ENCODE results near the gene KAT8. TPM values are rescaled to one million over a fixed set of nuclear protein-coding genes. Genes with fewer than 3 reads are reported as not detected.

KAT8 gene
- total and polyA plus RNA-seq, 2 of the 13 experiments (the other 11 are each of a cell fraction or from before 2014, with no cell fraction given): 79.0 to 84.2 TPM

DNA sequence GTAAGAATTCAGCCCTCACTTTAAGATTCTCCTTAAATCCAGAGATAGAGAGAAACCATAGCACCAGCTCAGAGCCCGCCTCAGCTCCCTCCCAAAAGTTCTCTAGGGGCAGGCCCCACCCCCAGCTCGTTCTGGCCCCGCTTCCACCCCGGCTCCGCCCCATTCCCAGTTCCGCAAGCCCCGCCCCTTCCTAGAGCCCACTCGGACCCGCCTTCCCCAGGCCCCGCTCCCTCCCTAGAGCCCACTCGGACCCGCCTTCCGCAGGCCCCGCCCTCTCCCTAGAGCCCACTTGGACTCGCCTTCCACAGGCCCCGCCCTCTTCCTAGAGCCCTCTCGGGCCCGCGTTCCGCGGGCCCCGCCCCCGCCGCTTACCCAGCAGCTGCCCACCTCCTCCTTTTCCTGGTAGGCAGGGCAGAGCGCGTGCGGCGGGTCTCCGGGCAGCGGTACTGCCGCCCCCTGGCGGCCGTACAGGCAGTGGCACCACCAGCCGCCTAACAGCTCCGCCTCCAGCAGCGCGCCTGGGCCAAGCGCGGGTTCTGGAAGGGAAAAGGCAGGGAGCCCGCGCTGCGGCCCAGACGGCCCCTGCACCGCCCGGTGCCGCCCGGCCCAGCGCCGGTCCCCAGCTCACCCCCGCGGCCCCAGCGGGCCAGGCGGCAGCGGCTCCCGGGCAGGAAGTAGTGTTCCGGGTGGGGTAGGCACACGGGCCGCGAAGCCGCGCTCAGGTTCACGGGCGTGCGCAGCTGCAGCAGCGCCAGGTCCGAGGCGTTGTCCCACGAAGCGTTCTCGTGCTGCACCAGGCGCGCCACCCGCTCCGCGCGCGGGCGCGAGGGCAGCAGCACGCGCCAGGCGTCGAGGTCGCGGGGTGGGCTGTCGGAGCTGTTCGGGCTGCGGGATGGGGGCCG is 24.9 kb downstream of the KAT8 start (continued):
- peak; percentile 28; the same call in 1 of the 2 replicates for TF ChIP-seq HMG20A (CRISPR knock-in tag; IDR thresholded peaks at IDR 0.05; ENCODE audit: borderline replicate concordance)
- TF ChIP-seq HOXA5 (CRISPR knock-in tag; IDR thresholded peaks at IDR 0.05): peak; percentile 56; the same call in 1 of the 2 replicates
- no peak for TF ChIP-seq IKZF1 (IDR thresholded peaks at IDR 0.05)
- no peak for TF ChIP-seq PCBP1 (IDR thresholded peaks at IDR 0.05; ENCODE audit: borderline replicate concordance, low read depth, low read length)
- TF ChIP-seq SALL1 (CRISPR knock-in tag; IDR thresholded peaks at IDR 0.05): peak; percentile 93
- peak; percentile 91 for TF ChIP-seq SAP130 (CRISPR knock-in tag; IDR thresholded peaks at IDR 0.05; ENCODE audit: low read depth)
- TF ChIP-seq CC2D1A (CRISPR knock-in tag; IDR thresholded peaks at IDR 0.05): no peak
- TF ChIP-seq ZFAT (CRISPR knock-in tag; conservative IDR thresholded peaks at IDR 0.05): no peak
- 0 out of 2 replicates have a peak, but pooled peaks have one; percentile 40 for TF ChIP-seq ZNF773 (CRISPR knock-in tag; IDR thresholded peaks at IDR 0.05; ENCODE audit: borderline replicate concordance)
- TF ChIP-seq PAF1 (CRISPR knock-in tag; IDR thresholded peaks at IDR 0.05): no peak
- no peak for TF ChIP-seq ZNF615 (CRISPR knock-in tag; IDR thresholded peaks at IDR 0.05; ENCODE audit: borderline replicate concordance)
- no peak for TF ChIP-seq MAFK (conservative IDR thresholded peaks at IDR 0.05 in 1 of 2, IDR thresholded peaks at IDR 0.05 in 1 of 2; ENCODE audit: low read length in 2 of 2)
- peak; percentile 77 for TF ChIP-seq YEATS2 (CRISPR knock-in tag; IDR thresholded peaks at IDR 0.05; ENCODE audit: borderline replicate concordance)
- peak; percentile 67; the same call in 1 of the 2 replicates for TF ChIP-seq TOPORS (CRISPR knock-in tag; IDR thresholded peaks at IDR 0.05)
- peak; percentile 71 for TF ChIP-seq RXRA (CRISPR knock-in tag; IDR thresholded peaks at IDR 0.05)
- peak; percentile 54; the same call in 1 of the 2 replicates for TF ChIP-seq IRF9 (CRISPR knock-in tag; IDR thresholded peaks at IDR 0.05; ENCODE audit: borderline replicate concordance)
- TF ChIP-seq SP140L (CRISPR knock-in tag; IDR thresholded peaks at IDR 0.05; ENCODE audit: borderline replicate concordance): peak; percentile 28; the same call in 1 of the 2 replicates
- TF ChIP-seq, protein P1, sequence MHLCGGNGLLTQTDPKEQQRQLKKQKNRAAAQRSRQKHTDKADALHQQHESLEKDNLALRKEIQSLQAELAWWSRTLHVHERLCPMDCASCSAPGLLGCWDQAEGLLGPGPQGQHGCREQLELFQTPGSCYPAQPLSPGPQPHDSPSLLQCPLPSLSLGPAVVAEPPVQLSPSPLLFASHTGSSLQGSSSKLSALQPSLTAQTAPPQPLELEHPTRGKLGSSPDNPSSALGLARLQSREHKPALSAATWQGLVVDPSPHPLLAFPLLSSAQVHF (CRISPR knock-in tag; IDR thresholded peaks at IDR 0.05): no peak
- TF ChIP-seq ZSCAN20 (CRISPR knock-in tag; IDR thresholded peaks at IDR 0.05; ENCODE audit: borderline replicate concordance): no peak
- TF ChIP-seq NFYC (CRISPR knock-in tag; IDR thresholded peaks at IDR 0.05): peak; percentile 41; the same call in 1 of the 2 replicates
- no peak for TF ChIP-seq JUNB (CRISPR knock-in tag; IDR thresholded peaks at IDR 0.05; ENCODE audit: borderline replicate concordance)
- TF ChIP-seq CSRNP2 (CRISPR knock-in tag; conservative IDR thresholded peaks at IDR 0.05; ENCODE audit: low read depth): no peak
- TF ChIP-seq, protein P2, sequence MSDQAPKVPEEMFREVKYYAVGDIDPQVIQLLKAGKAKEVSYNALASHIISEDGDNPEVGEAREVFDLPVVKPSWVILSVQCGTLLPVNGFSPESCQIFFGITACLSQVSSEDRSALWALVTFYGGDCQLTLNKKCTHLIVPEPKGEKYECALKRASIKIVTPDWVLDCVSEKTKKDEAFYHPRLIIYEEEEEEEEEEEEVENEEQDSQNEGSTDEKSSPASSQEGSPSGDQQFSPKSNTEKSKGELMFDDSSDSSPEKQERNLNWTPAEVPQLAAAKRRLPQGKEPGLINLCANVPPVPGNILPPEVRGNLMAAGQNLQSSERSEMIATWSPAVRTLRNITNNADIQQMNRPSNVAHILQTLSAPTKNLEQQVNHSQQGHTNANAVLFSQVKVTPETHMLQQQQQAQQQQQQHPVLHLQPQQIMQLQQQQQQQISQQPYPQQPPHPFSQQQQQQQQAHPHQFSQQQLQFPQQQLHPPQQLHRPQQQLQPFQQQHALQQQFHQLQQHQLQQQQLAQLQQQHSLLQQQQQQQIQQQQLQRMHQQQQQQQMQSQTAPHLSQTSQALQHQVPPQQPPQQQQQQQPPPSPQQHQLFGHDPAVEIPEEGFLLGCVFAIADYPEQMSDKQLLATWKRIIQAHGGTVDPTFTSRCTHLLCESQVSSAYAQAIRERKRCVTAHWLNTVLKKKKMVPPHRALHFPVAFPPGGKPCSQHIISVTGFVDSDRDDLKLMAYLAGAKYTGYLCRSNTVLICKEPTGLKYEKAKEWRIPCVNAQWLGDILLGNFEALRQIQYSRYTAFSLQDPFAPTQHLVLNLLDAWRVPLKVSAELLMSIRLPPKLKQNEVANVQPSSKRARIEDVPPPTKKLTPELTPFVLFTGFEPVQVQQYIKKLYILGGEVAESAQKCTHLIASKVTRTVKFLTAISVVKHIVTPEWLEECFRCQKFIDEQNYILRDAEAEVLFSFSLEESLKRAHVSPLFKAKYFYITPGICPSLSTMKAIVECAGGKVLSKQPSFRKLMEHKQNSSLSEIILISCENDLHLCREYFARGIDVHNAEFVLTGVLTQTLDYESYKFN (CRISPR knock-in tag; conservative IDR thresholded peaks at IDR 0.05): peak; percentile 76

Measured in HepG2 (cell line).